IMR-90 (cell line): ENCODE data around the gene KIF3B. TPM values are rescaled to one million over a fixed set of nuclear protein-coding genes. Genes with fewer than 3 reads are reported as not detected.
A peak's percentile ranks its signal among the peaks of the same experiment; 100 is the strongest.

Experiments used
- ATAC-seq: fragments of 200-7000 bp; cut with Tn5 transposase; 2 replicates; pipeline ENCODE4 v1.9.1; 2020; ENCODE audit warnings: low read depth, mild to moderate bottlenecking, moderate library complexity
- BruUV-seq: library from RNA; stranded (reverse); fragments of 400-500 nt; replicated peaks from 2 replicates; lab custom pipeline; 2021; lab: Mats Ljungman, UMichigan
- CTCF ChIA-PET: fragments of 300-600 bp; formaldehyde crosslinking; extraction: SDS; loops from one replicate; lab custom pipeline; 2021; ENCODE audit warnings: antibody characterized with exemption; lab: Yijun Ruan, JAX
- POLR2A ChIA-PET: fragments of 300-600 bp; sonication (Branson Sonifier 250); formaldehyde crosslinking; loops from one replicate; lab custom pipeline; 2022; ENCODE audit warnings: antibody characterized with exemption; ENCODE audit not compliant: unreplicated experiment; lab: Charles Lee
- DNase-seq: peaks from one replicate; pipeline ENCODE4 v3.0.0; 2013
- H2AFZ ChIP-seq: replicated peaks from 2 replicates; pipeline ENCODE3; 2013; ENCODE audit warnings: low read length, mild to moderate bottlenecking; ENCODE audit not compliant: poor library complexity
- H2AK5ac ChIP-seq: 2 replicates; pipeline ENCODE4 v1.6.1; 2013; ENCODE audit warnings: low read depth, low read length, inconsistent platforms
- H2AK9ac ChIP-seq: replicated peaks from 2 replicates; pipeline ENCODE3; 2013; ENCODE audit warnings: mild to moderate bottlenecking, low read depth, low read length, moderate library complexity; ENCODE audit not compliant: poor library complexity
- H2BK120ac ChIP-seq: 2 replicates; pipeline ENCODE4 v1.6.1; 2013; ENCODE audit warnings: low read depth, low read length, inconsistent platforms
- H2BK15ac ChIP-seq: 3 replicates; pipeline ENCODE4 v1.6.1; 2013; ENCODE audit warnings: low read depth, low read length, inconsistent platforms
- H2BK20ac ChIP-seq: 2 replicates; pipeline ENCODE4 v1.6.1; 2013; ENCODE audit warnings: low read depth, mild to moderate bottlenecking, inconsistent platforms, low read length, moderate library complexity
- H2BK5ac ChIP-seq: 2 replicates; pipeline ENCODE4 v1.6.1; 2013; ENCODE audit warnings: mild to moderate bottlenecking, low read depth, low read length, inconsistent platforms; ENCODE audit not compliant: poor library complexity, severe bottlenecking
- H3K14ac ChIP-seq: replicated peaks from 2 replicates; pipeline ENCODE4 v1.6.1; 2013; ENCODE audit warnings: low read depth, low read length, inconsistent platforms
- H3K18ac ChIP-seq: 2 replicates; pipeline ENCODE4 v1.6.1; 2013; ENCODE audit warnings: low read depth, low read length, control low read depth
- H3K23ac ChIP-seq: 2 replicates; pipeline ENCODE4 v1.6.1; 2013; ENCODE audit warnings: low read depth, low read length, inconsistent platforms
- H3K27ac ChIP-seq: 2 replicates; pipeline ENCODE4 v1.5.1; 2013; ENCODE audit warnings: mild to moderate bottlenecking, control low read depth, low read length; ENCODE audit not compliant: insufficient read depth
- H3K27me3 ChIP-seq: 2 replicates; pipeline ENCODE4 v1.6.1; 2013; ENCODE audit warnings: low read length; ENCODE audit not compliant: control insufficient read depth, insufficient read depth
- H3K36me3 ChIP-seq: 2 replicates; pipeline ENCODE4 v1.6.1; 2013; ENCODE audit warnings: low read length, mixed read lengths; ENCODE audit not compliant: control insufficient read depth, insufficient read depth
- H3K4ac ChIP-seq: 2 replicates; pipeline ENCODE4 v1.6.1; 2013; ENCODE audit warnings: low read depth, low read length, inconsistent platforms
- H3K4me1 ChIP-seq: 2 replicates; pipeline ENCODE4 v1.6.1; 2013; ENCODE audit warnings: low read length, mixed read lengths; ENCODE audit not compliant: control insufficient read depth, insufficient read depth
- H3K4me2 ChIP-seq: 2 replicates; pipeline ENCODE4 v1.6.1; 2013; ENCODE audit warnings: low read depth, mild to moderate bottlenecking, control low read depth, low read length, moderate library complexity
- H3K4me3 ChIP-seq: 2 replicates; pipeline ENCODE4 v1.5.1; 2013; ENCODE audit warnings: low read depth, mild to moderate bottlenecking, control low read depth, low read length, moderate library complexity; ENCODE audit not compliant: insufficient read depth
- H3K56ac ChIP-seq: 2 replicates; pipeline ENCODE4 v1.6.1; 2013; ENCODE audit warnings: low read length, inconsistent platforms; ENCODE audit not compliant: insufficient read depth; ENCODE audit errors: extremely low read depth
- H3K79me1 ChIP-seq, 2 experiments: 2 replicates each; pipeline ENCODE4 v1.6.1; 2013; ENCODE audit warnings: low read length in 2 of 2, inconsistent platforms in 1 of 2, low read depth in 1 of 2
- H3K9ac ChIP-seq: 2 replicates; pipeline ENCODE4 v1.6.1; 2013; ENCODE audit warnings: low read depth, low read length, control low read depth
- H3K9me1 ChIP-seq: 2 replicates; pipeline ENCODE4 v1.6.1; 2013; ENCODE audit warnings: low read length, inconsistent platforms; ENCODE audit not compliant: insufficient read depth
- H3K9me3 ChIP-seq: 2 replicates; pipeline ENCODE4 v1.6.1; 2013; ENCODE audit warnings: low read length; ENCODE audit not compliant: control insufficient read depth, insufficient read depth
- H4K20me1 ChIP-seq: 2 replicates; pipeline ENCODE4 v1.6.1; 2013; ENCODE audit warnings: low read length, inconsistent platforms; ENCODE audit not compliant: insufficient read depth
- H4K5ac ChIP-seq: 2 replicates; pipeline ENCODE4 v1.6.1; 2013; ENCODE audit warnings: mild to moderate bottlenecking, low read depth, low read length, control low read depth
- H4K8ac ChIP-seq, 2 experiments: 2 replicates each; pipeline ENCODE4 v1.6.1; 2013; ENCODE audit warnings: low read depth in 2 of 2, low read length in 2 of 2, control low read depth in 1 of 2, inconsistent platforms in 1 of 2
- H4K91ac ChIP-seq: 2 replicates; pipeline ENCODE4 v1.6.1; 2013; ENCODE audit warnings: low read depth, low read length, inconsistent platforms; ENCODE audit not compliant: insufficient read depth
- BHLHE40 ChIP-seq: fragments of 150-350 bp; IDR thresholded peaks from 2 replicates; pipeline ENCODE4 v1.6.1; 2016; ENCODE audit warnings: mild to moderate bottlenecking, low read depth, low read length
- CEBPB ChIP-seq: IDR thresholded peaks from 2 replicates; pipeline ENCODE4 v1.6.1; 2012; ENCODE audit warnings: low read depth, low read length, improper control_type of control experiment
- FOS ChIP-seq: fragments of 150-350 bp; IDR thresholded peaks from 2 replicates; pipeline ENCODE4 v1.6.1; 2016; ENCODE audit warnings: low read depth, low read length
- RCOR1 ChIP-seq: IDR thresholded peaks from 2 replicates; pipeline ENCODE4 v1.6.1; 2012; ENCODE audit warnings: mild to moderate bottlenecking, low read length, improper control_type of control experiment; ENCODE audit not compliant: insufficient replicate concordance
- USF2 ChIP-seq: fragments of 150-350 bp; IDR thresholded peaks from 2 replicates; pipeline ENCODE4 v1.6.1; 2017; ENCODE audit warnings: mild to moderate bottlenecking, antibody characterized with exemption, low read length, low read depth
- WGBS, 2 experiments: methylation state at CpG; one replicate each; pipeline versions ENCODE4 v1.1.5 to v1.1.7; 2013; ENCODE audit warnings: missing lambda C conversion rate in 2 of 2; ENCODE audit not compliant: insufficient read length in 1 of 2; ENCODE audit errors: extremely low coverage in 2 of 2; 5-methylcytosine and 5-hydroxymethylcytosine counted together
- dilution Hi-C: fragments of 300-500 bp; cut with HindIII; formaldehyde crosslinking; loops from one replicate; pipeline ENCODE4 v1.14.3; 2018; ENCODE audit warnings: low sequenced_read_pairs; ENCODE audit not compliant: unreplicated experiment
- in situ Hi-C: fragments of 300-500 bp; cut with MboI; formaldehyde crosslinking; loops from 3 replicates; pipeline ENCODE4 v1.14.3; 2019; ENCODE audit warnings: low sequenced_read_pairs, inconsistent platforms, mixed read lengths
- intact Hi-C: fragments of 100-400 bp; cut with micrococcal nuclease; formaldehyde crosslinking; loops from 2 replicates; pipeline ENCODE4 v1.10.0; 2022
- polyA plus RNA-seq, 3 experiments: library from polyadenylated mRNA; depleted of rRNA; stranded (reverse); fragments of >200 nt; gene quantifications; 2 replicates each; pipeline ENCODE4 v1.2.3, GENCODE V29; 2012; ENCODE audit warnings: low replicate concordance in 1 of 3
- total RNA-seq: library from RNA; depleted of rRNA; stranded (reverse); fragments of >200 nt; gene quantifications from 2 replicates; pipeline ENCODE4 v1.2.3, GENCODE V29; 2012

KIF3B gene
- total and polyA plus RNA-seq, 2 of the 4 experiments (the other 2 are of a cell fraction) = 17.1 to 28.1 TPM

GRCh38 chr20:32343439-32343838 is 66.0 kb downstream of the KIF3B start:
- DNase-seq = peak; percentile 85
- Histone ChIP-seq H3K79me1 (peaks cover 0 to 3% of the 10 kb centered on the region in 2 experiments; a peak in 2 of 4 replicates), H3K18ac (no peak overlapping the region), H3K27ac (no peak overlapping the region), H3K36me3 (no peaks in the 10 kb centered on the region), H2BK15ac (no peak overlapping the region), H4K8ac (no peak overlapping the region), H3K9me1 (peaks cover 15% of the 10 kb centered on the region), H3K4ac (no peak overlapping the region), H4K20me1 (0 out of 2 replicates have a peak, but pooled peaks cover 3% of the 10 kb centered on the region), H2BK120ac (no peak overlapping the region), H2BK5ac (no peak overlapping the region), H3K9ac (no peak overlapping the region), H3K27me3 (no peaks in the 10 kb centered on the region), H4K91ac (no peak overlapping the region), H2AK9ac (peak overlapping the region; percentile 79), H3K14ac (no peak overlapping the region; the same call in 1 of the 2 replicates), H2BK20ac (no peak overlapping the region), H3K4me3 (no peak overlapping the region), H3K23ac (no peak overlapping the region), H3K56ac (no peak overlapping the region), H4K5ac (no peak overlapping the region), H3K4me2 (no peak overlapping the region), H3K9me3 (no peaks in the 10 kb centered on the region), H3K4me1 (peaks cover 12% of the 10 kb centered on the region), H2AFZ (no peak overlapping the region), H2AK5ac (no peak overlapping the region)
- dilution Hi-C loops (no loop called here), intact Hi-C loops (no loop called here), in situ Hi-C loops (no loop called here)
- BruUV-seq = no TSS peak
- WGBS, 2 experiments = 0% methylated on average over 2 of the region's 3 CpGs; no CpG with 5 or more reads in 1 of the 2 experiments
- ATAC-seq = peak; percentile 47; the same call in 1 of the 2 replicates
- TF ChIP-seq RCOR1 (peak; percentile 50), USF2 (no peak), CEBPB (peak; percentile 98), BHLHE40 (peak; percentile 61; the same call in 1 of the 2 replicates), FOS (peak; percentile 63; the same call in 1 of the 2 replicates)
- POLR2A ChIA-PET = no interaction called here
- CTCF ChIA-PET = no interaction called here
